Prostate gland (tissue), 2 donors: Measurements from ENCODE around the gene CCDC77. TPM values are rescaled to one million over a fixed set of nuclear protein-coding genes. Genes with fewer than 3 reads are reported as not detected.

Experiments used
- DNase-seq: peaks from one replicate; pipeline ENCODE4 v3.0.0-alpha.2; 2019; ENCODE audit warnings: low spot score
- H3K27ac ChIP-seq, 2 donors: fragments of 200-600 bp; sonication (generic); 2 replicates each; pipeline ENCODE4 v1.5.1; 2017 to 2019
- H3K27me3 ChIP-seq: fragments of 200-600 bp; sonication (generic); replicated peaks from 2 replicates; pipeline ENCODE4 v1.5.1; 2019; ENCODE audit not compliant: insufficient read depth
- H3K36me3 ChIP-seq, 2 donors: fragments of 200-600 bp; sonication (generic); 1 replicate in 1 of 2; 2 replicates in 1 of 2; pipeline versions ENCODE4 v1.5.1 to v1.8.1; 2017 to 2019
- H3K4me1 ChIP-seq: fragments of 200-600 bp; sonication (generic); replicated peaks from 2 replicates; pipeline ENCODE4 v1.5.1; 2019
- H3K4me3 ChIP-seq, 2 donors: fragments of 200-600 bp; sonication (generic); 2 replicates each; pipeline ENCODE4 v1.5.1; 2017 to 2019
- H3K9me3 ChIP-seq: fragments of 200-600 bp; sonication (generic); 2 replicates; pipeline ENCODE4 v1.5.1; 2017
- POLR2A ChIP-seq: fragments of 450-650 bp; IDR thresholded peaks from one replicate; pipeline ENCODE4 v1.6.1; 2016; ENCODE audit warnings: antibody characterized with exemption, mild to moderate bottlenecking
- POLR2AphosphoS5 ChIP-seq: sonication (generic); formaldehyde crosslinking; IDR thresholded peaks from one replicate; pipeline ENCODE4 v1.6.1; 2017; ENCODE audit warnings: antibody characterized with exemption
- WGBS: methylation state at CpG from one replicate; pipeline ENCODE4 v1.1.5; 2018; 5-methylcytosine and 5-hydroxymethylcytosine counted together
- intact Hi-C: fragments of 100-400 bp; cut with DNase I; formaldehyde crosslinking; loops from one replicate; pipeline ENCODE4 v1.14.2; 2022
- total RNA-seq, 2 donors: library from RNA; depleted of rRNA; stranded (reverse); fragments of >200 nt; gene quantifications; one replicate each; pipeline ENCODE4 v1.1.0, GENCODE V29; 2016
- TF ChIP-seq, protein P1 (sequence below), 4 experiments: fragments of 200-600 bp in 2 of 4; fragments of 450-650 bp in 2 of 4; sonication (generic) in 2 of 4; IDR thresholded peaks; 1 replicate in 3 of 4; 2 replicates in 1 of 4; pipeline ENCODE4 v1.5.1; 2016 to 2019; ENCODE audit warnings: antibody characterized with exemption in 4 of 4, mild to moderate bottlenecking in 2 of 4, moderate library complexity in 2 of 4

The CCDC77 gene
- total RNA-seq, 2 donors from 2014 or later, result 7.0 to 8.9 TPM

DNA sequence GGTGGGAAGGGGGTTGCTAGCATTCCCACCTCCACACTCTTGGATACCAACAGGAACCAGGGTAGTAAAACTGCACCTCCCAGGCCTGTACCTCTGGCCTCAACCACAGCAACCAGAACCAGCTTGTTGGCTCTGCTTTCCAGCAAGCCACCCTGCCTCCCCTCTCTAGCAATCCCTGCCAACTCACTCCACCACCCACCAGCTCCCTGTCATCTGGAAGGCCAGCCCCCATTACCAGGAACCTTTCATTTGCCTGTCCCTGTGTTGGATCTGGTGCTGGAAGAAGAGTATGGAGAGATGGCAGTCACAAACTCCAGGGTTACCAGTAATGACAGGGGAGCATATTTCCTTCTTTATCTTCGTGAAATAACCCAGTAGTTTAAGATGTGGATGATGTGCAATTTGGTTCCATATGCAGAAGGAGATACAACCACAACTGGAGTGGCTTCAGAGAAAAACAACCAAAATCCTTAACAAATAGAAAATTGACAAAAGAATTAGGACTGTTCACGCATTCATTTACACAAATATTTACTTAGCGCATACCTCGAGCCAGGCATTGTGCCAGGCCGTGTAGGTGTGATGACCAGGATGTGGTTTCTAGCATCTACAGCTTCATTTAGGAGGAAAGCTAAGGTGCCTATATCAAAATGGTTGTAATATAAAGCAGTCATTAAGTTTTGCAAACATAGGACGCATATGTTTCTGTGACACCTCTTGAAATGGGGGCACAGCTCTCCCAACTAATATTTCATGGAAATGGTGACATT lies 61.7 kb downstream of the CCDC77 start:
- H3K27ac ChIP-seq, result no peak overlapping the region
- peak; percentile 21 for DNase-seq
- H3K9me3 ChIP-seq, result no peaks in the 10 kb centered on the region
- H3K36me3 ChIP-seq, result no peaks in the 10 kb centered on the region
- TF ChIP-seq POLR2AphosphoS5 (no peak), POLR2A (no peak)
- TF ChIP-seq, protein P1, sequence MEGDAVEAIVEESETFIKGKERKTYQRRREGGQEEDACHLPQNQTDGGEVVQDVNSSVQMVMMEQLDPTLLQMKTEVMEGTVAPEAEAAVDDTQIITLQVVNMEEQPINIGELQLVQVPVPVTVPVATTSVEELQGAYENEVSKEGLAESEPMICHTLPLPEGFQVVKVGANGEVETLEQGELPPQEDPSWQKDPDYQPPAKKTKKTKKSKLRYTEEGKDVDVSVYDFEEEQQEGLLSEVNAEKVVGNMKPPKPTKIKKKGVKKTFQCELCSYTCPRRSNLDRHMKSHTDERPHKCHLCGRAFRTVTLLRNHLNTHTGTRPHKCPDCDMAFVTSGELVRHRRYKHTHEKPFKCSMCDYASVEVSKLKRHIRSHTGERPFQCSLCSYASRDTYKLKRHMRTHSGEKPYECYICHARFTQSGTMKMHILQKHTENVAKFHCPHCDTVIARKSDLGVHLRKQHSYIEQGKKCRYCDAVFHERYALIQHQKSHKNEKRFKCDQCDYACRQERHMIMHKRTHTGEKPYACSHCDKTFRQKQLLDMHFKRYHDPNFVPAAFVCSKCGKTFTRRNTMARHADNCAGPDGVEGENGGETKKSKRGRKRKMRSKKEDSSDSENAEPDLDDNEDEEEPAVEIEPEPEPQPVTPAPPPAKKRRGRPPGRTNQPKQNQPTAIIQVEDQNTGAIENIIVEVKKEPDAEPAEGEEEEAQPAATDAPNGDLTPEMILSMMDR (IDR thresholded peaks at IDR 0.05), result no peak
- H3K4me3 ChIP-seq, result no peak overlapping the region
- H3K4me1 ChIP-seq, result no peaks in the 10 kb centered on the region
- H3K27me3 ChIP-seq, result no peaks in the 10 kb centered on the region
- 55% methylated on average over 6 of the region's 6 CpGs for WGBS
- intact Hi-C loops, result no loop called here

DNA sequence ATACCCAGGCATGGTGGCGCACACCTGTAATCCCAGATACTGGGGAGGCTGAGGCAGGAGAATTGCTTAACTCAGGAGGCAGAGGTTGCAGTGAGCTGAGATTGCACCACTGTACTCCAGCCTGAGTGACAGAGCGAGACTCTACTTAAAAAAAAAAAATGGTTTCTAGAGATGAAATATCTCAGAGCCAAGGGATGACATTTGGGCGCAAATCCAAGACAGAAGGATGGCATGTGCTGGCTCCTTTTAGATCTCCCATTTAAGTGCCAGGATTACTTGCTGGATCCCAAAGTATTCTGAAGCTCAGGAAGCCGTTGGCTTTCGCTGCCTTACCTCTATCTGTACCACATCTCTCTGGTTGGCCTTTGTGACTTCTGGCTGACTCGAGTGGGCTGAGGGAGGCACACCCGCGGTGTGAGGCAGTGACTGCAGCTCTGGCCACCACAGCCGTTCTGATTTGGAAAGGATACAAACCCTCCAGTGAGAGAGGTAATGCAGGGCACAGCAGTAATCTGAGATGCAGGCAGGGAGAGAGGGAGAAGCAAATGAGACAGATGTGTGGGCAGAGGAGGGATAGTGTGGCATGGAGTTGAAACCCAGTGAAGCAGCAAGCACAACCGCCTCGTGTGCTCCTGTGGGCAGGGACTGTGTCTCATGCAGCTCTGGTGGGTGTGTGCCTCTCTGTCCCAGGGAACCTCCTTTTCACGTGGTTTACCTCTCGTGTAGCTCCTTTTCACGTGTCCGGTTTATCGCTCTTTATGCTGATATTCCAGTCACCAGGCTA lies 63.2 kb downstream of the CCDC77 start:
- TF ChIP-seq, protein P1 (IDR thresholded peaks at IDR 0.05), result no peak
- no peak for TF ChIP-seq POLR2A
- no peak for TF ChIP-seq POLR2AphosphoS5
- DNase-seq, result no peak
- intact Hi-C loops, result no loop called here
- 50% methylated on average over 16 of the region's 16 CpGs for WGBS
- Histone ChIP-seq H3K9me3 (no peaks in the 10 kb centered on the region), H3K4me3 (no peak overlapping the region), H3K36me3 (no peaks in the 10 kb centered on the region), H3K27me3 (no peaks in the 10 kb centered on the region), H3K4me1 (no peaks in the 10 kb centered on the region), H3K27ac (no peak overlapping the region)

DNA sequence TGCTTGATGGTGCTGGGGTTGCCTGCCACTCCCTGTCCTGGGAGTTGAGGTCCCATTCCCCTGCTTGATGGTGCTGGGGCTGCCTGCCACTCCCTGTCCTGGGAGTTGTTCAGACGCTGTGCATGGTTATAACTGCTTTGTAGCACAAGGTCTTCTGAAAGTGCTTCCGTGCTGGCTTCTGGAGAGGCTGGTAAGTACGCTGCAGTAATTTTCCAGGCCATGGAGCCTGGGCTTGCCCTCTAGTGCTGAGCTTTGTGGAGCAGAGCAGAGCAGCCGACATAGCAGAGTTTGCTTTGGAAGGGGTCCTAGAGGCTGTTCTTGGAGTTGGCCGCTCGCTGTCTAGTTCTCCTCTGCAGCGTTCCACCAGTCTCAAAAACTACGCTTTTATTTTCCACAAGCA lies 64.6 kb downstream of the CCDC77 start:
- no peaks in the 10 kb centered on the region for H3K27me3 ChIP-seq
- no peaks in the 10 kb centered on the region for H3K4me1 ChIP-seq
- no peaks in the 10 kb centered on the region for H3K9me3 ChIP-seq
- H3K27ac ChIP-seq, result no peak overlapping the region
- H3K4me3 ChIP-seq, result no peak overlapping the region
- intact Hi-C loops, result no loop called here
- WGBS, result 32% methylated on average over 8 of the region's 8 CpGs
- peak; percentile 33 for DNase-seq
- no peaks in the 10 kb centered on the region for H3K36me3 ChIP-seq
- TF ChIP-seq, protein P1 (IDR thresholded peaks at IDR 0.05), result no peak
- TF ChIP-seq POLR2AphosphoS5 (no peak), POLR2A (no peak)

DNA sequence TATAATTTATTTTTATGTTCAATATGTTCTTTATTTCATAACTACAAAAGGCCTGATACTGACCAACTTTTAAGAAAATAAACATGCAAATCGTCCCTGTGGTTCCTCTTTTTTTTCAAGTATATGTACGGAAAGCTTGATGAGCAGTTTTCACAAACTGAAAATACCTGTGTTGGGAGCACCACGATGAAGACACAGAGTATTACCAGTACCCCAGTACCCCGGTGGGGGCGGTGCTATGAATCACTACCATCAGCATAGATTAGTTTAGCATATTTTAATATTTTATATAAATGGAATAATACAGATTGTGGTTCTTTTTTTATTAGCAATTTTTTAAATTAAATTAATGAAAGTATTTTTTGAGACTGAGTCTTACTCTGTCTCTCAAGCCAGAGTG lies 65.3 kb downstream of the CCDC77 start:
- no peaks in the 10 kb centered on the region for H3K36me3 ChIP-seq

More for the DNA sequence above, 65.3 kb downstream of the CCDC77 start:
- Histone ChIP-seq H3K4me3 (no peak overlapping the region), H3K27ac (no peak overlapping the region), H3K4me1 (no peaks in the 10 kb centered on the region), H3K9me3 (no peaks in the 10 kb centered on the region), H3K27me3 (no peaks in the 10 kb centered on the region)
- intact Hi-C loops, result no loop called here
- no peak for DNase-seq
- WGBS, result 88% methylated on average over 5 of the region's 5 CpGs
- no peak for TF ChIP-seq POLR2A
- TF ChIP-seq, protein P1 (IDR thresholded peaks at IDR 0.05), result no peak
- no peak for TF ChIP-seq POLR2AphosphoS5
